NCI-H146 treated with DMSO at 0.1 percent for 48 hours (cell line): ENCODE results near the gene ARL2.

Experiments
- DNase-seq: peaks from one replicate; lab custom pipeline; 2025; ENCODE audit not compliant: unreplicated experiment; lab: John Stamatoyannopoulos, UW

ARL2 gene

GRCh38 chr11:65045061-65045460 lies 31.1 kb downstream of the ARL2 start:
- no peak for DNase-seq

GRCh38 chr11:65045728-65046127 lies 31.8 kb downstream of the ARL2 start:
- DNase-seq = no peak

GRCh38 chr11:65047581-65048422 lies 33.8 kb downstream of the ARL2 start:
- DNase-seq = no peak

- no peak for DNase-seq
Observed at GRCh38 chr11:65051398-65051858, 37.5 kb downstream of the ARL2 start.

GRCh38 chr11:65053827-65054508 lies 40.0 kb downstream of the ARL2 start:
- no peak for DNase-seq

- no peak for DNase-seq
Observed at GRCh38 chr11:65055538-65055937, 41.6 kb downstream of the ARL2 start.

GRCh38 chr11:65056999-65057398 lies 43.0 kb downstream of the ARL2 start:
- DNase-seq = no peak

GRCh38 chr11:65057526-65057925 lies 43.6 kb downstream of the ARL2 start:
- DNase-seq = no peak

GRCh38 chr11:65058012-65058411 lies 44.1 kb downstream of the ARL2 start:
- DNase-seq = peak; percentile 70

- DNase-seq = peak; percentile 27
Observed at GRCh38 chr11:65058419-65059054, 44.6 kb downstream of the ARL2 start, which contains the start of gene NAALADL1. NAALADL1 (minus strand) TSS chr11:65058553; CDS start chr11:65058521, 32 bp downstream.

- DNase-seq = no peak
Observed at GRCh38 chr11:65059523-65059922, 45.6 kb downstream of the ARL2 start.

GRCh38 chr11:65059959-65060824 lies 46.2 kb downstream of the ARL2 start:
- DNase-seq = no peak

- no peak for DNase-seq
Observed at GRCh38 chr11:65060913-65061408, 47.0 kb downstream of the ARL2 start.

GRCh38 chr11:65063532-65063931 lies 49.6 kb downstream of the ARL2 start:
- no peak for DNase-seq

GRCh38 chr11:65064847-65065240 lies 50.9 kb downstream of the ARL2 start:
- DNase-seq = no peak

GRCh38 chr11:65065851-65066250 lies 51.9 kb downstream of the ARL2 start:
- DNase-seq = no peak

- DNase-seq = no peak
Observed at GRCh38 chr11:65066315-65066714, 52.4 kb downstream of the ARL2 start.

GRCh38 chr11:65066805-65067291 lies 52.9 kb downstream of the ARL2 start:
- DNase-seq = peak; percentile 88

- no peak for DNase-seq
Observed at GRCh38 chr11:65067446-65067845, 53.5 kb downstream of the ARL2 start.

- no peak for DNase-seq
Observed at GRCh38 chr11:65069217-65069616, 55.3 kb downstream of the ARL2 start.
